Activated CD4-positive, alpha-beta T cell treated with anti-CD3 and anti-CD28 coated beads, Interleukin-2, Interleukin-6, amounts not matched to agents 100 ng/mL and 50 ng/mL, durations not matched to agents 16 hours and 8 hours (primary cell): Measurements from ENCODE around the gene MACROD2.
"Not testable (repeated sequence)": the region's sequence is repeated elsewhere in the genome, so short reads cannot be mapped to it uniquely, and the experiment has no call there.

Experiments
- DNase-seq: peaks from one replicate; pipeline ENCODE4 v3.0.0-alpha.2; 2020

Gene MACROD2

GRCh38 chr20:15144916-15145315 is 1149.6 kb downstream of the MACROD2 start:
- no peak for DNase-seq

DNA sequence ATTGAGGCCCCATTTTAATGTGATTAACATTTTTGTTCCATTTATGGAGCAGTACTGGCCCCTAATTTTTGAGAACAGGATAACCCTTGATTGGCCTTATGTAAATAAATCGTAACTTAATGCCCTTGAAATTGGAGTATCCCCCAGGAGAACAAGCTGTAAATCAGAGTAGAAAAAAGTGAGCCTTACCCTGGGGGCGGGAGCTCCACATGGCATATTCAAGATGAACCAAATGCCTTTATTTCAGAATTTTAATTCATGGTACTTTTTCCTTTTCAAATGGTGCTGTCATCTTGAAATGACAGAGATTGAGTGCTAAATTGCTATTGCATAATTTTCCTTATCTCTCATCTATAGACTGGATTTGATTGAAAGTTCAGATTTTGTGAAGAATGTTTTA is 1151.6 kb downstream of the MACROD2 start:
- no peak for DNase-seq

DNA sequence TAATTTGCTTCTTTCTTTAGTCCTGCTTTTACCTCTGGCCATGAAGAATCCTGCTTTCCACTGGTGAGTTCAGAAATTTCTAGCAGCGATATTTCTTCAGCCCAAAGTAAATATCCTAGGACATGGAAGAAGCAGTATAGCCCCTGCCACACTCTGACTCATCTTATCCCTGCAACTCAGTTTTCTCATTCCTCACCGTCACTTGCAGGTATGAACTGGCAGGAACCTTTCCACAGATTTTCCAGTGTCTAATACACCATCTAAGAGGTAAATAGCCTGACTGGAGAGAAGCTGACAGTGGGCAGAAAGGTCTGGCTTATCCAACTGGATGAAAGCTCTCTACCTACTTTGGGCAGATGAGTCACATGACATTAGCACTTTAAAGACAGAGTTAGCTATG is 1158.8 kb downstream of the MACROD2 start:
- DNase-seq = no peak

GRCh38 chr20:15155848-15156401 is 1160.6 kb downstream of the MACROD2 start:
- peak; percentile 3 for DNase-seq

- no peak for DNase-seq
These were observed 1163.2 kb downstream of the MACROD2 start for GRCh38 chr20:15158533-15158932.

DNA sequence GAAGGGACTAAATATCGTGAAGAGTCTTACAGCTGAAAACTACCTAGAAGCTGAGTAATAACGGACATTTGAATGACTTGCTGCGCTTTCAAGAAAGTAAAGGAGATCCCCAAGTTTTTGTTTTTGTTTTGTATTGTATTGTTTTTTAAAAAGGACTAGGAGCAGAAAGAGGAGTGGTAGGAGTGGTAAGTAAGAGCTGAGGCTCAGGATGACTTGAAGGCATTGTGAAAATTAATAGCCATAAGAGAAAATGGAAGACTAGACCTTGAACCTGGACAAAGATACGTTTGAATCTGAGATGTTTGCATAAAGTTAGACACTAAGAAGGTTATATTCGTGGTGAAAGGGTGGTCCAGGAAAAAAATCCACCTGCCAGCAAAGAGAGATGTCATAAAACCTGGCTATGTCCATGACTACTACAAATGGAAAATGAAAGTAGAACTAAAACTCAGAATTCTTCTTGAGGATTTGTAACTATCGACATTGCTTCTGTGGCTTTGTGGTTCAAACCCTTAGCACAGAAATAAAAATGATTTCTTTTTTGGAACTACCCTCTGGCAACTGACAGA is 1166.8 kb downstream of the MACROD2 start:
- peak; percentile 7 for DNase-seq

GRCh38 chr20:15163632-15164031 is 1168.3 kb downstream of the MACROD2 start:
- DNase-seq = no peak

- DNase-seq = no peak
These were observed 1169.4 kb downstream of the MACROD2 start for GRCh38 chr20:15164726-15165125.

DNA sequence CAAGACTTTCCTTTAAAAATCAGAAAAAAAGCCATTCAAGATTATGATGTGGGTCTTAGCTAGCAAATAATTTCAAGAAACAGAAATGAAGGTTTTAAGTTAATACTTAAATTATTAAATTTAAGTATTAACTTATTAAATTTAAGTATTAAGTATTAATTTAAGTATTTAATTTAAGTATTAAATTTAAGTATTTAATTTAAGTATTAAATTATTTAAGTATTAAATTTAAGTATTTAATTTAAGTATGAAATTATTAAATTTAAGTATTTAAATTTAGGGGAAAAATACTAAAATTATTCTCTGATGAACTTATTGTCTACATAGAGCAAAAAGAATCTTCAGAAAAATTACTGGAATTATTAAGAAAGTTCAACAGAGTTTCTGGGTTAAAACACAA is 1171.4 kb downstream of the MACROD2 start:
- DNase-seq = no peak

DNA sequence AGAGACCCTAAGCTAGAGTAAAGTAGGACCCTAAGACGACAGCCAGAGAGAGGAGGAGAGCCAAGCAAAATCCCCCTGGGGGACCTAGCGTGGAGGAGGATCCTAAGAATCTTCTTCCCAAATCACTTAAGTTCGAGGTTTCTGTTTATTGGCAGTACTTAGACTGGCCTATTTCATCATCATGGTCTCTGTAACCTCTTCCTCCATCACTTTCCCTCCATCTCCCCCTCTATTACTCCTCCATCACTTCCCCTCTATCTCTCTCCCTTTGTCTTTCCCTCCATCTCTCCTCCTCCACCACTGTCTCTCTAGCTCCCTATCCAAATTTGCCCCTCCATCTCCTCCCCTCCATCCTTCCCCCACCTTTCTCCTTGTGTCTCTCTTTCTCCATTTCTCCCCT is 1175.7 kb downstream of the MACROD2 start:
- DNase-seq = no peak

GRCh38 chr20:15176929-15177328 is 1181.6 kb downstream of the MACROD2 start:
- DNase-seq = no peak

GRCh38 chr20:15178581-15178980 is 1183.3 kb downstream of the MACROD2 start:
- DNase-seq = no peak

DNA sequence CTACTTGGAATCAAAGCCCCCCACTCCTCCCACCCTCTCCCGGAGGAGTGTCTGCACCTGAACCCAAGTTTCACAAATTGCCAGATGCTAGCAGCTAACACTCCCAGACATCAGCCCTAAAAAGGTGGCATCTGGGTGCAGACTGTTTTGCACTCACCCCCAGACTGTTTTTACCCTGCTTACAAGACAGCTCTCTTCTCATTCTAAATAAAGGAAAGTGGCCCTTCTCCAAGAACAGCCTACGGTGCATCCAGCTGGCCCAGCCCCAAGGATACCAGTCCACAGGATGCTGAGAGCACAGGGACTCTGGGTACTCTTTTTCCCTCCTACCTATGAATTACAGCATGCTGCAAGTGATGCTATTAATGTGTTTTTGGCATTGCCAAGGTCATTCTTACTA is 1184.1 kb downstream of the MACROD2 start:
- DNase-seq = no peak

DNA sequence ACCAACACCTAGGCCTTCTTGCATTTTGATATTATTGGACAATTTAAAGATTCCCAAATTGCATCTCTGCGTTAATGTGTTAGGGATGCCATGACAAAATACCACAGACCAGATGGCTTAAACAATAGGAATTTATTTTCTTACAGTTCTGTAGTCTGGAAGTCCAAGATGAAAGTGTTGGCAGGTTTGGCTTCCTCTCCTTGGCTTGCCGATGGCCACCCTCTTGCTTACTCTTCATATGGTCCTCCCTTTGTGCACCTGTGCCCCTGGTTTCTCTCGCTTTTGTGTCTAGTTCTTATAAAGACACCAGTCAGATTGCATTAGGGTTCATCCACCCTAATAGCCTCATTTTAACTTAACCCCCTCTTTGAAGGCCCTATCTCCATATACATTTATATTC is 1184.5 kb downstream of the MACROD2 start:
- DNase-seq = no peak

DNA sequence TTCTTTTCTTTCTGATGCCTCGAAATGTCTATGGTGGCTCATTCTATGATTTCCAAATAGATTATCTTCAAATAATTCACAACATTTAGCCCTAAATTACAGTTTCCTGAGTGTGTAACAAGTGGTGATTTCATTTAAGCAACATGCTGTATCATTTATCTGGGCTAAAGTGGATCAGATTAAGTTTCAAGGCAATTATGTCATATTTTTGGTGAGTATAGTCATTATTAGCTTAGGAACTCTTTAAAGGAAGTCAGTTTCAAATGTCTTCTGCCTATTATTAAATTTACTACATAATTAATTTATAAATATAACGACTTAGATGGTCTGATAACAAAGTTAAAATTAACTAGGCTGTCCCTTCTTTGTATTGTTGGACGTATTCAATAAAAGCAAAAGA is 1190.0 kb downstream of the MACROD2 start:
- DNase-seq = no peak

DNA sequence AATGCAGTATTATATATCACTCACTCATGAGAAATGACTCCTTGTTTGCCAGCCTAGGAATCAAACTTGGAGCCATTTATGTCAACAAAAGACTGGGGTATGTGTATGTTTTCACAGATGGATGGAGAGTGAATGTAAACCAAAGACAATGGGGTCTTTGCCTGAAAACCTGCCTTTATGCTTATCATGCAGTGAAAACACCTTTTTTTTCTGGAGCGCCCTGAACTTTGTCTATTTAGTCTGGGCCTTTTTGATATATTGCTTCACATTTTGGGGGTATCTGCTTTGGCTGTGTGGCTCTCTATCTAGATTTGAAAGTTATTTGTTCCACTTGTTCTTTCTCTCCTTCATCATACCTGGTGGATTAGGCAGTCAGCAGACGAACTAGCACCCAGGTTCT is 1190.6 kb downstream of the MACROD2 start:
- DNase-seq = no peak

- DNase-seq = no peak
These were observed 1192.3 kb downstream of the MACROD2 start for GRCh38 chr20:15187612-15188011.

DNA sequence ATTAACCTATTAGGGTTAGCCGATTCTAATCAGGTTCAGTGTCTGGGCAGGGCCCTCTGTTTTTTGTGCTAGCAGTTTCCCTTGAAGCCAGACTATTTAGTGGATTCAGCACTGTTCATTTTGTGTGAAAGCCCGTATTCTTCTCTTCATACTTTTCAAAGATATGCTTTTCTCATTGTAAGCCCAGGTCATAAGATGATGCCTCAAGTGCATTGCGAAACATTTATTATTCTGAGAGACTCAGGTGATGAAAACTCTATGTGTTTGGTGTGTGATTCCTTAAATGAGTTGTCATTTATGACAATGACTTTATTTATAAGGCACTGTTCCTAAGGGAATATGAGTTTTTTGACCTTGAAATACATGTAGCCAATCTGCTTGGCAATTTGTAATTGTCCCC is 1193.1 kb downstream of the MACROD2 start:
- DNase-seq = no peak

GRCh38 chr20:15191082-15191723 is 1195.9 kb downstream of the MACROD2 start:
- no peak for DNase-seq

- DNase-seq = no peak
These were observed 1200.1 kb downstream of the MACROD2 start for GRCh38 chr20:15195378-15195777.

GRCh38 chr20:15196547-15197255 is 1201.4 kb downstream of the MACROD2 start:
- no peak for DNase-seq

DNA sequence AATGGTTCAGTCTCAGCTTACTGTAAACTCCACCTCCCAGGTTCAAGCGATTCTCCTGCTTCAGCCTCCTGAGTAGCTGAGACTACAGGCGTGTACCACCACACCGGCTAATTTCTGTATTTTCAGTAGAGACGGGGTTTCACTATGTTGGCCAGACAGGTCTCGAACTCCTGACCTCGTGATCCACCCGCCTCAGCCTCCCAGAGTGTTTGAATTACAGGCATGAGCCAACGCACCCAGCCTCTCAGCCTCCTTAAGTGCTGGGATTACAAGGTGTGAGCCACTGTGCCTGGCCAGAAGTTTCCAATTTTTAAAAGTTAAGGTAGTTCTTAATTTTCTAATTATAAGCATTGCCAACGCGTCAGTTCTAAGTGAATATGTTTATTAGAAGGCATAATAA is 1202.7 kb downstream of the MACROD2 start:
- DNase-seq = not testable (repeated sequence)

- DNase-seq = no peak
These were observed 1204.4 kb downstream of the MACROD2 start for GRCh38 chr20:15199698-15200097.

GRCh38 chr20:15200147-15200565 is 1204.8 kb downstream of the MACROD2 start:
- peak; percentile 28 for DNase-seq
